Activated T-helper 1 cell treated with anti-CD3 and anti-CD28 coated beads, Interleukin-2, amount 50 U/mL, for 16 hours (primary cell): ENCODE measurements around the gene ZNF669.

ENCODE experiments used
- DNase-seq, 2 donors: peaks; one replicate each; pipeline ENCODE4 v3.0.0-alpha.2; 2020; ENCODE audit warnings: low read depth in 1 of 2, low spot score in 1 of 2

Gene ZNF669

DNA sequence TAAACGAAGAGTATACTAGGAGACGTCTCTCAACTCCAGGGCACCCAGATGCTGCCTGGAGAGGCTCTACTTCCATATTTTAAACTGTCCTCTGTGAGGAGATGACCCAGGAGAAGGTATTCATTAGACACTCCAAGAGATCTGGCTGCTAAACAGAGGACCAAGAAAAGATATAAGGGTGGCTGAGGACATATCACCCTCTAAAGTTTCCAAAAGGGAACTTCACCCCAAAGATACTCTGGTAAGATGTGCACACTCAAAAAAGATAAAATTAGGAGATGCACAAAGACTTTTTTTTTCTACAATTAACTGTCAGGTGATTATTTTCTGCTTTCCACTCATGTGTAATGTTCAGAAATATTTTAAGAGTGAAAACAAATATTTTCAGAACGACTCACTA is 26.9 kb downstream of the ZNF669 start:
- DNase-seq: no peak

DNA sequence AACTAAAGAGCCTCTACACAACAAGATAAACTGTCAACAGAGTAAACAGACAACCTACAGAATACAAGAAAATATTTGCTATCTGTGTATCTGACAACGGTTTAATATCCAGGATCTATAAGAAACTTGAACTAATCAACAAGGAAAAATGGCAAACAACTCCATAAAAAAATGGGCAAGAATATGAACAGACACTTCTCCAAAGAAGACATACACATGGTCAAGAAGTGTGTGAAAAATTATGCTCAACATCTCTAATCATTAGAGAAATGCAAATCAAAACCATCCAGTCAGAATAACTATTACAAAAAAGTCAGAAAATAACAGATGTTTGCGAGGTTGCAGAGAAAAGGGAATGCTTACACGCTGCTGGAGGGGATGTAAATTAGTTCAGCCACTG is 33.5 kb downstream of the ZNF669 start:
- DNase-seq: no peak

DNA sequence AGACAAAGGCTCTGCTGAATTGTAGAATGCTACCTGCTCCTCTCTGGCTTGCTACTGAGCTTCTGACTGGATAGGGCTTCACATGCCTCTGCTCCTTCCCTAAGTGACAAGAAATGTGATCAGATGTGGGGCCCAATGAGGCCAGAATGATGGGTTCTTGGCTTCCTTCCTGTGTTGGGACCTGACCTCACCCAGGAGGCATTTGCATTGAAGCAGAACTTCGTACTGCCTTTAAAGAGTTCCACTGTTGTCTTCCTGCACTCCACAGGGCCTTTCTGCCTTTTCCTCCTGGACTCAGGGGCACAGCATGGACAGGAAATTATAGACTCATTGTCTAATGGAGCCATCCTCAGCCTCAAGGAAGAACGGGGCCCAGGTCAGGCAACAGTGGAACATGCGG is 39.9 kb downstream of the ZNF669 start:
- DNase-seq: no peak

DNA sequence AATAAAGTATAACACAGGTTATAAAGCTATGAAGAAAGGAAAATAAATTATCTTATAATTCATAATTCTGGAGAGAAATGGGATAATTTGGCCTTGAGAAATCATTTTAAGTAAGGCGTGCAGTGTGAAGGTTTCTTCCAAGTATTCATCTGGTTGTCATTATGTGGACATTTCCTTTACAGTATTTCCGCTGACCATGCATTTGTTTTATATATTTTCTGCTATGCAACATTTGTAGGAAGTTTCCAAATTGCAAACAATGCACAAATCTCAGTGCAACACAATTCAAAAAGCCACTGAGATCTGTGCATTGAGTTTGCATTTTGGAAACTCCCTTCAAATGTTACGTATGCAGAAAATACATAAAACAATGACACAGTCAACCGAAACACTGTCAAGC is 43.4 kb downstream of the ZNF669 start:
- DNase-seq: no peak

DNA sequence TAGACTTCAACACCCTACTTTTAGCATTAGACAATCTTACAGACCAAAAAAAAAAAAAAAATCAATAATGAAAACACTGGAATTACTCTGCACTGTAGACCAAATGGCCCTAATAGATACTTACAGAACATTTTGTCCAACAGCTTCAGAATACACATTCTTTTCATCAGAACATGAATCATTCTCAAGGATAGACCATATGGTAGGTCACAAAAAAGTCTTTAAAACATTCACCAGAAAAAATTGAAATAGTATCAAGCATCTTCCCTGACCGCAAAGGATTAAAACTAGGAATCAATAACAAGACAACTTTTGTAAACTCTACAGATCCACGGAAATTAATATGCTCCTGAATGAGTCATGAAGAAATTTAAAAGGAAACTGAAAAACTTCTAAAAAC is 48.1 kb downstream of the ZNF669 start:
- DNase-seq: no peak

DNA sequence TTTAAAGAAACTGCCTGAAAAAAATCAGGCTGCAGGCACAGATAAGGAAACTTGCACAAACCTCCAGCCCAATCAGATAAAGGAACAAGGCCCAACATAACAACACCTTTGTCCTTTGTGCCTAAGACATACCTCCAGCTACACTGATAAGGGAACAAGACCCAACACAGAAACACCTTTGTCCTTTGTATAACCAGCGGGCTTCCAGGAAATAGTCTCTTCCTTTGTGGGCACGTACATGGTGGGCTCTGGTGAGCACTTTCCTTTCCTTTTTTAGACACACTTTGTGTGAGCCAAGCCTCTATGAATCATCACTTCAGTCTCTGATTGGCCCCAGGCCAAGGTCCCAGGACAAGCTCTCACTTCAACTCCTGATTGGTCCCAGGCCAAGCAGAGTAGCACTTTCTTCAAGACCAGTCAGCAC is 49.2 kb downstream of the ZNF669 start:
- no peak for DNase-seq
